NCI-H2081 treated with DMSO at 0.1 percent for 48 hours (cell line): Measurements from ENCODE around the gene TRAPPC3L.

Experiments used
- DNase-seq: peaks from one replicate; lab custom pipeline; 2025; lab: John Stamatoyannopoulos, UW

Gene TRAPPC3L

DNA sequence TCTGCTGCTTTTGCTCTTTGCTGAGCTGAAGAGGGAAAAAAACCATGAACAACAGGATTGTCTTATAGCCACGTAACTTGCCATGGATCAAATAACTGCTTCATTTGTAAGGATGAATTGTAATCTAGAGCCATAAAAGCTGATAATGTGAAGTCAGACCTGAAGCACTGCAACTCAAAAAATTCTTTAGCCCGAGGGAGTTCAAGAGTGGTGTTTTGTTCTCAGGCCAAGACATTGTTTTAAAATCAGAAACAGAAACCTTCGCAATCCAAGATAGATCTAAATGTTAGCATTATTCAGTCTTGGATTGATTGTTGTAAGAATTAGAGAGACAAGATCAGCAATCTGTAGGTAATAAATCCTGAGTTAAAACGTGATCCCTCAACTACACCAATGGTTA lies at the start of gene TRAPPC3L:
Gene TRAPPC3L (minus strand): TSS at position 34 of the 400 bp plus-strand sequence. CDS start 170 bp downstream, outside the sequence.
- no peak for DNase-seq

DNA sequence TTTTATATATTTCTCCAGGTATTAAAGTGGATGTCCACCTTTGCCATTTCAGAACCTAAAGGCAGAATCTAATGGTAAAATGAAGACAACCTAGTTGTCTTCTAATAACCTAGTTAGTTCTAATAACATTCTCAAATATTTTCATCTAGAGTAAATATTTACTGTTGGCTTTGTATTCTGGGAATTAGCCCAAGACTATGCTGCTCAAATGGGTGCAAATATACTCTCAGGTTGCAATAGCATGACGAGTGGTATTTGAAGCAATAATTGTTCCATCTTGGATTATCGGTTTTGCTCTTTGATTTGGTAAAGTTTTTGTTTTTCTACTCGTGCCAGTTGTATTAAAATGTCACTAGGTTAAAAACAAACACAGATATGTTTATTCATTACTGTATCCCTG lies 49.8 kb upstream of the TRAPPC3L start:
- DNase-seq: no peak

- no peak for DNase-seq
These were observed 41.3 kb upstream of the TRAPPC3L start for GRCh38 chr6:116586738-116587137.

- no peak for DNase-seq
These were observed 40.8 kb upstream of the TRAPPC3L start for GRCh38 chr6:116586276-116586675.

DNA sequence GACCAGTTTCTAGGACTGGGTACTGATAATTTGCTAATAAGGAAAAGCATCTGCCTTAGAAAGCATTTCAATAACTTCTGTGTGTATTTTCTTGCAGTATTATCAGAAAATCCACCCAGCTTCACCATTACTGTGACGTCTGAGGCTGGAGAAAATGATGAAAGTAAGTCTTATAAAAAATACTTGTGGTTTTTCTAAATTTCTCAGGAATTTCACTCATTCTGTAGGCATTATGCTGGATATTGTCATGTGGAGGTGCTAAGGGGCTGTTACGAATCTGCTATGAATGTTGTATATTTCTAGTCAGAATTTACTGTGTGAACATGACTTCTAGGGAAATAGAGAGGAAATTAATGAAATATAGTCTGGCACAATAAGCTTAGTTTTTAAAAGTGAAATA lies 34.7 kb upstream of the TRAPPC3L start:
- DNase-seq: no peak

DNA sequence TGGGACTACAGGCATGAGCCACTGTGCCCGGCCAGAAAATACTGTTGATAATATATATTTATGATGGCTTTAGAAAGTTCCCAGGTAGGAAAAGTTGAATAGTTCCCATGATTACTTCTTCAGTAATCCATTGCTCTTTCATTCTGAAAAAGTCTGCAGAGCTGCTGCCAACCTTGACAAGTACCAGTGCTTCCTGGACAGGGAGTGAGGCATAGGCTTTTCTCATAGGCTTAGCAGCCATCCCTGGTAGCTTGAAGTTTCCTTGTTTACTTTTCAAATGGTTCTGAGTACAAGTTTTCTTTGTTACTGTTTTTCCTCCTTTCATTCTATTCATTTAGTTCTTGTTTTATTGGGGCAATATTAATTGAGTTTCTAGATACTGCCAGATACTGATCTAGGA lies 33.7 kb upstream of the TRAPPC3L start:
- no peak for DNase-seq

GRCh38 chr6:116578335-116578734 lies 32.9 kb upstream of the TRAPPC3L start:
- DNase-seq: no peak

DNA sequence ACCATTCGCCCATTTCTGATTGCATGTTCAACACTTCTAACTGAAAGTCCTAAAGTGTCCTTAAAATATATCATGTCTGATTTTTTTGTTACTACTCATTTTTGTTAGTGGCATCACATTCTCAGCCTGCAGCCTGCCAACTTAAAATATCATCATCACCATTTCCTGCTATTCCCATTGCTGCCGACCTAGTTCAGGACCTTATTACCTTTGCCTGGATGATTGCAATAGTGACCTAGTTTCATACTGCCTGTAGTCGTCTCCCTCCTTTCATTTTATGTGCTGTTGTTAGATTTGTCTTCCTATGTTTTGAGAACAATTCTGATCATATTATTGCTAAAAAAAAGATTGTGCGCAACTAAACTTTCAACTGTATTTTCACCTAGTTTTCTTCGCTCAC lies 32.0 kb upstream of the TRAPPC3L start:
- DNase-seq: no peak

DNA sequence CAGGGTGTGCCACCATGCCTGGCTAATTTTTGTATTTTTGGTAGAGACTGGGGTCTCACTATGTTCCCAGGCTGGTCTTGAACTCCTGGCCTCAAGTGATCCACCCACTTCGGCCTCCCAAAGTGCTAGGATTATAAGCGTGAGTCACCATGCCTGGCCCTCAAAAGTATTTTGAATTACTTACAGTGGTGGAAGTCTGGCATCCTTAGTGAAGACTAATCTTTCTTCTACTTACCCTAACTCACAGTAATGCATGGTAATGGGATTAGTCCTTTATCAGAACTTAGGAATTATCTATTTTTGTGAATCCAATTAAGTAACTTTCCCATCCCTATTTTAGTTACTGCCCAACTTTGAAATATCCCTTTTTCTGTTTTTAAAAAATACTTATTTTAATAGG lies 29.7 kb upstream of the TRAPPC3L start:
- DNase-seq: no peak

DNA sequence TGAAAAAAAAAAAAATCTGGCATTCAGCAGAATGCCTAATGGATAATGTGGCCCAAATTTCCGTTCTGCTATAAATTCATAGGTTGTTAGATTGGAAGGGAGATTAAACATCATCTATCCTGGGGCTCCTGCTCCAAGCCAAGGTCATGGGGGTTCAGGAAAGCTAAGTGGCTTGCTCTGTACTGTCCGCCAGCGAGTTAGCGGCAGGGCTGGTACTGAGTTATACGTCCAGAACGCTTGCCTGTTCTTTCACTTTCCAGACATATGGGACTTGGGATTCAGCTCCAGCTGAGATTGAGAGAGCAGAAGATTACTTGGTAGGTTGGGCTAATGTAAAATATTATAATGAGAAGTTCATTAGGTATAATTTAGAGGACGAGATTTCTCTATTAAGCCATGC lies 26.7 kb upstream of the TRAPPC3L start:
- no peak for DNase-seq

- DNase-seq: no peak
These were observed 26.2 kb upstream of the TRAPPC3L start for GRCh38 chr6:116571683-116572000.

DNA sequence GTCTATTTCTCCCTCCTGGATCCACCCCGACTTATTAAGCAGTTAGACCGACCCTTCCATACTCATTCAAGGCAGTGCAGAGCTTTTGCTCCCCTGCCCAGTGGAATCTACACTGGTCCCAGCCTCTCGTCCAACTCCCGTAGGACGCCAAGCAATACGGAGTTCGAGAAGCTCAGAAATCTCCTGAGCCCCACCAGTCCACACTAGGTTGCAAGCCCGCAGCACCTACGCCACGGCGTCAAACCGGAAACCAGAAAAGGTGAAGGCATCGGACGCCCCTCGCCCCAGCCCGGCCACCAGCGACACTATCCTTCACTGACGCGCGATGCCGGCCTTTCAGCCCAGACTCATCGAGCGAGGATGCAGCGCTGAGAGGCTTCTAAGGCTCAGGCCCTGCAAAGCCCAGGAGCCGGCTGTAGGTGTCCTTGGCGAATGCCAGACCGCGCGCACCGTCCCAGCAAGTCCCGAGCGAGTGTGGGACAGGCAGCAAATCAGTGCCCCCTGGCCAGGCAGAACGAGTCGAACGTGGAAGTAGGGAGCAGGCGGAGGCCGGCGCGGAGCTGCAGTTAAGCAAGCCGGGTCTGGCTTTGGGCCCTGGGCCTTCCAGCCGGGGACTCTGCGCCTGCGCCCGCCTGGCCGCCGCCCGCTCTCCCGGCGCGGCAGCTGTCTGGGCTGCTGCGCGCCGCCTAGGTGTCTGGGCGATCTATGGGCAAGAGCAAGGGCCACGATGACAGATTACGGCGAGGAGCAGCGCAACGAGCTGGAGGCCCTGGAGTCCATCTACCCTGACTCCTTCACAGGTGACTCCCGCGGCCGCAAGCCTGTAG lies 25.6 kb upstream of the TRAPPC3L start, which contains the start of gene RWDD1:
Gene RWDD1 (plus strand): TSS at position 649 of the 827 bp plus-strand sequence. CDS start 79 bp downstream, at position 728.
- DNase-seq: peak; percentile 73

DNA sequence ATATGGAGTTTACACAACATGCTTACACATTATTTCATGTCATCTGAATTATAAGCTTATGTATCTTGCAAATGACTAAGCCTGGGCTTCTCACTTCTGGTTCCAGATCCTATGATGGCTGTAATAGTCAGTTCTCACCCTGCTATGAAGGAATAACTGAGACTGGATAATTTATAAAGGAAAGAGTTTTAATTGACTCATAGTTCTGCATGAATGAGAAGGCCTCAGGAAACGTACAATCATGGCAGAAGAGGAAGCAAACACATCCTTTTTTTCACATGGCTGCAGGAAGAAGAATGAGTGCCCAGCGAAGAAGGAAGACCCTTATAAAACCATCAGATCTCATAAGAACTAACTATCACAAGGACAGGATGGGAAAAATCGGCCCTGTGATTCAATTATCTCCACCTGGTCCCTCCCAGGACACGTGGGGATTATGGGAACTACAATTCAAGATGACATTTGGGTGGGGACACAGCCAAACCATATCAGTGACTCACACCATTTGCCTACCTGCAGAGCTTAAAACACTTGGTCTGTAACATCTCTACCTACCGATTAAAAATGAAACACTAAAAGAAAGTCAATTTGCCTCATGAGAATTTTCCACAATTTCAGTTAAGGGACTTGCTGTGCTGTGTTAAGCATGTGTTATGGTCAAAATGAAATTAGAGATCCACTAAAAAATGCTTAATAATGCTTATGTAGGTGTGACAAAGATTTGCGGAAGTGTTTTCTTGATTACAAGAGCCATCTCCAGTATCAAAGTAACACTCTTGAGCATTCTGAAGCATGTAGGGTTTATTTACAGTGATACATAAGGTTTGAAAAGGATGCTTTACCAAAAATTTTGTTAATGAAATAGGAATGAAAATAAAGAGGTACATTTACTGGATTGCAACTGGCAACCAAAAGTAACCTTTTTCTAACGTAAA lies 23.6 kb upstream of the TRAPPC3L start:
- no peak for DNase-seq

GRCh38 chr6:116568111-116568510 lies 22.6 kb upstream of the TRAPPC3L start:
- DNase-seq: no peak

DNA sequence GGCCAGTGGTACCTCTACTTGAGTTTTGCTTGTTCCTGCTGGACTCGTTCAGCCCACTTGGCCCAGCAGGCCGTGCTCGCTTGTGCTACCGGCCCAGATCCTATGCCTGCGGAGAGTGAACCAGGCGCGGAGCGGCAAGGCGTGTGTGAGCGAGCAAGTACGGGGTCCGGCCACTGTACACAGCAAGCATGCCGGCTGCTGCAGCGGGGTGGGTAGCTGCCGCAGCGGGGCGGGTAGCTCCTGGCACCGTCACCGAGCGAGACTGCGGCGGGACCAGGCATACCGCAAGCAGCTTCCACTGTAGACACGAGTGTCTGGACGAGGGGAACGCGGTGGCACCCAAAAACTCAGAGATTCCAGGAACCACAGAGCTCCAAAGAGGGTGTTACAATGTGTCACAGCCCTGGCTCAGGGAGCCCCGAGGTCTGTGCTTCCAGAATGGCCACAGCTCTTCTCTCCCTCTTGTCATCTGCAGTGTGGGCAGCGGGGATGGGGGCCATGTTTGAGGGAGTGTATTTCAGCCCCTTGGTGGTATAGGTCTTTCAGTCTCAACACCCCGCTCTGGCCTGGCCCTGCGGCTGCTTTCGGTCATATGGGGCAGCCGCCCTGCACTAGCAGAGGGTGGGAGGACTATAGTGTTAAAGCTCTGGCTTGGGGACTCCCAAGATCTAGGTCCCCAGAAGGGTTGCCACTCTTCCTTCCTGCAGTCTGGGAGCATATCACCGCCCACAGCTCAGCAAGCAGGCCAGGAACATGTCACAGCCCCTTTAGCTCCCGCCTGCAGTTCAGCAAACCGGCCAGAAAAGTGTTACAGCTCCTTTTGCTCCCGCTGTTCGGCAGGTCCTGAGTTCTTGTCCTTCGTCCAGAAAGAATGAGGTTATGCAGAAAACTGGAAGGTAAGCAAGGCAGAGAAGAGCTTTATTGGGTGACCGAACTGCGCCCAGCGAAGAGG lies 19.7 kb upstream of the TRAPPC3L start:
- no peak for DNase-seq

DNA sequence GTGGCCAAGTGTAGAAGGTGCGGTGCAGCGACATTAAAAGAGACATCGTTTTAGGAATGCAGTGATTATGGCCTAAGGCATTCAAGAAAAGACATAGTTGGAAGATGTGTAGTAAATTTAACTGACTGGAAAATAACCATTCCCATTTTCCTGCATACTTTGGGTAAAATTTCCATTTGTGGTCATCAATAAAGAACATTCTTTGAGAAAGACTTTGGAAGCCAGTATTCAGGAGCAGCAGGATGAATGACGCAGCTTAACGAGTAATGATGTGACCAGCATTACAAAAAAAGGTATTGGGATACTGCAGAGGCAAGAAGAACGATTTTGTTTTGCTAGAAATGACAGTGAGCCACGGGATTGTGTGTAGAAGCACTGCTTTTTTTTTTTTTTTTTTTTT lies 18.8 kb upstream of the TRAPPC3L start:
- no peak for DNase-seq

DNA sequence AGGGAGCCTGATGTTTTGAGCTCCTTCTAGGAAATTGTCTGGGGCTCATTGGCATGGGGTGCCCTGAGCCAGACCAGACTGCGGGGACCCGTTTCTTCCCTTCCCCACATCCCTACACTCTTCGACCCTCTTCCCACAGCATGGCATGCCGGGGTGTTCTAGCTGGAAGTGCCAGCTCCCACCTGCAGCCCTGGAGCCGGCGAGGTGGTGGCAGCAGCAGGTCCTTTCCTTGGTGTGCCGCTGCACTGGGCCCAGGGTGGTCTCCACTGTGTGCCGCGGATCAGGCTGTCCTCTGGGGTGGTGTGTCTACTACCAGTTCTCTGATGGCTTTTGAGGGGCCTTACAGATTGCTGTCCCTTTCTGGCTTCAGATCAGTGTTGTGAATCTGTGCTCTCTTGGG lies 18.3 kb upstream of the TRAPPC3L start:
- DNase-seq: no peak

DNA sequence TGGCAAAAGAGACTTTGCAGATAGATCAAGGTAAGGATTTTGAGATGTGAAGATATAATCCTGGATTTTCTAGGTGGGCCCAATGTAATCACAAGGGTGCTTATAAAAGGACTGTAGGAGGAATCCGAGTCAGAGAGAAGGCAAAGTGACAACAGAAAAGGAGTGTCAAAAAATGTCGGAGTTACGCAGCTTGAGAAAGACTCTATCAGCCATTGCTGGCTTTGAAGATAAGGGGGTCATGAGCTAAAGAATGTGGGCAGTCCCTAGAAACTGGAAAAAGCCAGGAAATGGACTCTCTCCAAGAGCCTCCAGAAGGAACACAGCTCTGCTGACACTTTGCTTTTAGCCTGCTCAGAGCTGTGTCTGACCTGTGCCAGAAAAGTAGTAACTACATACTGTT lies 17.1 kb upstream of the TRAPPC3L start:
- no peak for DNase-seq

DNA sequence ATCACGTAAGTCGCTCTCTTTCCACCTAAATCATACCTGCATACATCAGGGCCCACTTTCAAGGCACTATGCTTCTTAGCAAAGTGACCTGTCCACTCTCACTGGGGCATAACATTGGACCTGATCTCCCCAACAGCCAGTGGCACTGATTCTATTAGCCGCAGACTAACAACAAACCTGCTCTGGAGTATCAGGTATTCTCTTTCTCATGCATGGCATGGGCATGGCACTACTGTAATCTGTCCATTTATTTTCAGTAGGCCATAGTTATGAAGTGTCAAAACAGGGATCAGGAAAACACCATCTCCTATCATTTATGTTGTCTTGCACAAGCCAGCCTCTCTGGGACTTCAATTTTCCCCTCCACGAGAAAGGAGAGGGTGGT lies 16.5 kb upstream of the TRAPPC3L start:
- DNase-seq: no peak

GRCh38 chr6:116561377-116562018 lies 16.0 kb upstream of the TRAPPC3L start:
- no peak for DNase-seq

GRCh38 chr6:116560130-116560529 lies 14.6 kb upstream of the TRAPPC3L start:
- no peak for DNase-seq
